K562 (cell line): ENCODE measurements around the gene SET. TPM values are rescaled to one million over a fixed set of nuclear protein-coding genes. Genes with fewer than 3 reads are reported as not detected.

Experiments used
- CBX2 ChIP-seq: fragments of 200-600 bp; sonication (generic); IDR thresholded peaks from one replicate; pipeline ENCODE4 v1.6.1; 2012; ENCODE audit warnings: mild to moderate bottlenecking, low read length, inconsistent platforms; ENCODE audit not compliant: insufficient read depth, poor library complexity, severe bottlenecking
- CREB5 ChIP-seq: fragments of 250-450 bp; sonication (Bioruptor Pico); IDR thresholded peaks from 2 replicates; pipeline ENCODE4 v1.5.0; 2020; ENCODE audit warnings: mild to moderate bottlenecking
- DNMT1 ChIP-seq: fragments of 450-650 bp; IDR thresholded peaks from 2 replicates; pipeline ENCODE4 v1.6.1; 2016; ENCODE audit warnings: antibody characterized with exemption, mild to moderate bottlenecking
- ETS1 ChIP-seq: conservative IDR thresholded peaks from 2 replicates; pipeline ENCODE4 v1.6.1; 2011; ENCODE audit warnings: low read depth, mild to moderate bottlenecking, low read length; ENCODE audit not compliant: control insufficient read depth
- GABPA ChIP-seq: fragments of 200-800 bp; sonication (Bioruptor generic); conservative IDR thresholded peaks from 2 replicates; pipeline ENCODE4 v1.6.1; 2016; ENCODE audit warnings: low read depth, missing genetic modification characterization, missing compliant biosample characterization
- GABPB1 ChIP-seq: sonication (generic); formaldehyde crosslinking; IDR thresholded peaks from 2 replicates; pipeline ENCODE4 v1.8.0; 2022; ENCODE audit warnings: mild to moderate bottlenecking, missing genetic modification reagents
- GABPB2 ChIP-seq: fragments of 250-450 bp; sonication (Bioruptor Pico); conservative IDR thresholded peaks from 2 replicates; pipeline ENCODE4 v1.5.1; 2021; ENCODE audit warnings: mild to moderate bottlenecking
- KDM4B ChIP-seq, 2 experiments: fragments of 450-650 bp in 1 of 2; sonication (generic) in 1 of 2; IDR thresholded peaks; 2 replicates each; pipeline ENCODE4 v1.6.1; 2016 to 2017; ENCODE audit warnings: borderline replicate concordance in 2 of 2, antibody characterized with exemption in 1 of 2, low read depth in 1 of 2, mild to moderate bottlenecking in 1 of 2
- MCM7 ChIP-seq, 2 experiments: fragments of 450-650 bp; IDR thresholded peaks; 2 replicates each; pipeline ENCODE4 v1.6.1; 2016 to 2018
- RB1 ChIP-seq: fragments of 450-650 bp; IDR thresholded peaks from 2 replicates; pipeline ENCODE4 v1.6.1; 2017; ENCODE audit warnings: low read depth, mild to moderate bottlenecking
- RCOR1 ChIP-seq, 2 experiments: IDR thresholded peaks; 2 replicates each; pipeline ENCODE4 v1.6.1; 2012; ENCODE audit warnings: low read depth in 2 of 2, low read length in 2 of 2, borderline replicate concordance in 1 of 2, improper control_type of control experiment in 1 of 2
- SRSF1 ChIP-seq: fragments of 200-400 bp; formaldehyde crosslinking; IDR thresholded peaks from 2 replicates; pipeline ENCODE4 v1.6.1; 2017; ENCODE audit warnings: mild to moderate bottlenecking, low read depth, low read length, moderate library complexity
- TAF7 ChIP-seq: fragments of 450-650 bp; IDR thresholded peaks from 2 replicates; pipeline ENCODE4 v1.6.1; 2016; ENCODE audit warnings: missing genetic modification characterization, missing compliant biosample characterization
- ZNF165 ChIP-seq: fragments of 250-450 bp; sonication (Bioruptor Pico); IDR thresholded peaks from 2 replicates; pipeline ENCODE4 v1.4.0; 2020; ENCODE audit warnings: borderline replicate concordance
- polyA plus RNA-seq, 8 experiments: library from polyadenylated mRNA; depleted of rRNA in 4 of 8; stranded (reverse) in 5 of 8; unstranded in 3 of 8; fragments of >200 nt; fragmentation: Nextera tagmentation in 2 of 8; fragmentation: Illumina TruSeq in 1 of 8; extraction: Ambion mirVana in 2 of 8; extraction: Trizol in 1 of 8; gene quantifications; 2 replicates each; pipeline versions ENCODE4 v1.2.1 to v1.2.3, GENCODE V29; 2011 to 2014; ENCODE audit warnings: inconsistent platforms in 1 of 8, missing spikeins in 1 of 8
- total RNA-seq, 7 experiments: library from RNA; depleted of rRNA in 6 of 7; stranded (reverse); fragments of >200 nt in 6 of 7; fragmentation: Illumina TruSeq in 2 of 7; extraction: Trizol in 2 of 7; gene quantifications; 2 replicates each; pipeline versions ENCODE4 v1.2.1 to v1.2.3, GENCODE V29; 2011 to 2021; ENCODE audit warnings: low replicate concordance in 1 of 7
- TF ChIP-seq, protein P1 (sequence below): fragments of 250-450 bp; sonication (Bioruptor Pico); IDR thresholded peaks from 2 replicates; pipeline ENCODE4 v1.9.0; 2021; ENCODE audit warnings: mild to moderate bottlenecking, inconsistent platforms
- TF ChIP-seq, protein P2 (sequence below): fragments of 250-450 bp; sonication (Bioruptor Pico); IDR thresholded peaks from 2 replicates; pipeline ENCODE4 v1.4.0; 2020

The SET gene
- total and polyA plus RNA-seq, 9 of the 15 experiments (the other 6 are each of a cell fraction or from before 2014, with no cell fraction given), result 404 to 1,447 (median 907) TPM

GRCh38 chr9:128656416-128657343, 32.3 kb upstream of the SET start, which contains the start of gene DYNC2I2 (continued):
- TF ChIP-seq GABPB2 (CRISPR knock-in tag) (no peak), GABPB1 (CRISPR knock-in tag) (peak; percentile 91), ETS1 (peak; percentile 6), ZNF165 (peak; percentile 84; the same call in 1 of the 2 replicates), KDM4B (IDR thresholded peaks at IDR 0.05; ENCODE audit: borderline replicate concordance in 2 of 2, low read depth in 1 of 2) (peak in 1 of 2 experiments; percentile 85; a peak in 2 of 4 replicates), TAF7 (tag) (peak; percentile 96), RB1 (peak; percentile 100), CBX2 (no peak), DNMT1 (peak; percentile 87; the same call in 1 of the 2 replicates), SRSF1 (peak; percentile 87; the same call in 1 of the 2 replicates), RCOR1 (IDR thresholded peaks at IDR 0.05; ENCODE audit: borderline replicate concordance in 1 of 2, low read depth in 2 of 2, low read length in 2 of 2) (peak in 1 of 2 experiments; percentile 58; a peak in 2 of 4 replicates), GABPA (peak; percentile 89), MCM7 (IDR thresholded peaks at IDR 0.05) (no peak), CREB5 (CRISPR knock-in tag) (no peak)
- TF ChIP-seq, protein P1, sequence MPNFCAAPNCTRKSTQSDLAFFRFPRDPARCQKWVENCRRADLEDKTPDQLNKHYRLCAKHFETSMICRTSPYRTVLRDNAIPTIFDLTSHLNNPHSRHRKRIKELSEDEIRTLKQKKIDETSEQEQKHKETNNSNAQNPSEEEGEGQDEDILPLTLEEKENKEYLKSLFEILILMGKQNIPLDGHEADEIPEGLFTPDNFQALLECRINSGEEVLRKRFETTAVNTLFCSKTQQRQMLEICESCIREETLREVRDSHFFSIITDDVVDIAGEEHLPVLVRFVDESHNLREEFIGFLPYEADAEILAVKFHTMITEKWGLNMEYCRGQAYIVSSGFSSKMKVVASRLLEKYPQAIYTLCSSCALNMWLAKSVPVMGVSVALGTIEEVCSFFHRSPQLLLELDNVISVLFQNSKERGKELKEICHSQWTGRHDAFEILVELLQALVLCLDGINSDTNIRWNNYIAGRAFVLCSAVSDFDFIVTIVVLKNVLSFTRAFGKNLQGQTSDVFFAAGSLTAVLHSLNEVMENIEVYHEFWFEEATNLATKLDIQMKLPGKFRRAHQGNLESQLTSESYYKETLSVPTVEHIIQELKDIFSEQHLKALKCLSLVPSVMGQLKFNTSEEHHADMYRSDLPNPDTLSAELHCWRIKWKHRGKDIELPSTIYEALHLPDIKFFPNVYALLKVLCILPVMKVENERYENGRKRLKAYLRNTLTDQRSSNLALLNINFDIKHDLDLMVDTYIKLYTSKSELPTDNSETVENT, result peak; percentile 95
- TF ChIP-seq, protein P2, sequence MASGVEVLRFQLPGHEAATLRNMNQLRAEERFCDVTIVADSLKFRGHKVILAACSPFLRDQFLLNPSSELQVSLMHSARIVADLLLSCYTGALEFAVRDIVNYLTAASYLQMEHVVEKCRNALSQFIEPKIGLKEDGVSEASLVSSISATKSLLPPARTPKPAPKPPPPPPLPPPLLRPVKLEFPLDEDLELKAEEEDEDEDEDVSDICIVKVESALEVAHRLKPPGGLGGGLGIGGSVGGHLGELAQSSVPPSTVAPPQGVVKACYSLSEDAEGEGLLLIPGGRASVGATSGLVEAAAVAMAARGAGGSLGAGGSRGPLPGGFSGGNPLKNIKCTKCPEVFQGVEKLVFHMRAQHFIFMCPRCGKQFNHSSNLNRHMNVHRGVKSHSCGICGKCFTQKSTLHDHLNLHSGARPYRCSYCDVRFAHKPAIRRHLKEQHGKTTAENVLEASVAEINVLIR (CRISPR knock-in tag), result peak; percentile 86
